Mesenchymal stem cell (in vitro differentiated cells and primary cell): ENCODE results near the gene ETS1.
A peak's percentile ranks its signal among the peaks of the same experiment; 100 is the strongest.

Source experiments
- DNase-seq: peaks from one replicate; pipeline ENCODE4 v3.0.0-alpha.2; 2013
- H2AFZ ChIP-seq: one replicate; pipeline ENCODE4 v1.6.1; 2013; ENCODE audit warnings: low read depth, mild to moderate bottlenecking, control low read depth, inconsistent platforms, low read length, moderate library complexity
- H2AK5ac ChIP-seq: 2 replicates; pipeline ENCODE4 v1.6.1; 2013; ENCODE audit warnings: low read length, moderate library complexity, mild to moderate bottlenecking, inconsistent platforms; ENCODE audit not compliant: severe bottlenecking
- H2BK120ac ChIP-seq: one replicate; pipeline ENCODE4 v1.6.1; 2013; ENCODE audit warnings: low read depth, mild to moderate bottlenecking, inconsistent platforms, low read length, moderate library complexity
- H2BK12ac ChIP-seq, 2 experiments: one replicate each; pipeline ENCODE4 v1.6.1; 2013; ENCODE audit warnings: inconsistent platforms in 2 of 2, low read length in 2 of 2, mild to moderate bottlenecking in 2 of 2, moderate library complexity in 2 of 2, control low read depth in 1 of 2
- H2BK15ac ChIP-seq: one replicate; pipeline ENCODE4 v1.6.1; 2013; ENCODE audit warnings: mild to moderate bottlenecking, low read depth, inconsistent platforms; ENCODE audit not compliant: poor library complexity, severe bottlenecking
- H2BK5ac ChIP-seq: 2 replicates; pipeline ENCODE4 v1.6.1; 2013; ENCODE audit warnings: low read depth, mild to moderate bottlenecking, low read length, control low read depth, inconsistent platforms; ENCODE audit not compliant: poor library complexity, severe bottlenecking
- H3K14ac ChIP-seq, 2 experiments: one replicate each; pipeline ENCODE4 v1.6.1; 2013; ENCODE audit warnings: inconsistent platforms in 2 of 2, low read length in 2 of 2, control low read depth in 1 of 2, mild to moderate bottlenecking in 1 of 2, moderate library complexity in 1 of 2
- H3K18ac ChIP-seq, 2 experiments: one replicate each; pipeline ENCODE4 v1.6.1; 2013; ENCODE audit warnings: inconsistent platforms in 2 of 2, low read length in 2 of 2, control low read depth in 1 of 2, low read depth in 1 of 2, mild to moderate bottlenecking in 1 of 2
- H3K23ac ChIP-seq, 2 experiments: one replicate each; pipeline ENCODE4 v1.6.1; 2013; ENCODE audit warnings: inconsistent platforms in 2 of 2, low read length in 2 of 2, mild to moderate bottlenecking in 2 of 2, moderate library complexity in 2 of 2, control low read depth in 1 of 2
- H3K27ac ChIP-seq: 2 replicates; pipeline ENCODE4 v1.5.1; 2013; ENCODE audit warnings: mild to moderate bottlenecking, moderate library complexity, low read length, control low read depth, inconsistent platforms; ENCODE audit not compliant: poor library complexity, severe bottlenecking
- H3K27me3 ChIP-seq, 2 experiments: 2 replicates each; pipeline versions ENCODE4 v1.6.1 to v1.7.0; 2013; ENCODE audit warnings: low read length in 2 of 2, mild to moderate bottlenecking in 2 of 2, moderate library complexity in 2 of 2, control low read depth in 1 of 2, inconsistent platforms in 1 of 2; ENCODE audit not compliant: control insufficient read depth in 1 of 2, insufficient read depth in 1 of 2
- H3K36me3 ChIP-seq, 2 experiments: 2 replicates each; pipeline versions ENCODE4 v1.6.1 to v1.7.0; 2013; ENCODE audit warnings: low read length in 2 of 2, control low read depth in 1 of 2, inconsistent platforms in 1 of 2, low read depth in 1 of 2, mild to moderate bottlenecking in 1 of 2; ENCODE audit not compliant: insufficient read depth in 2 of 2, control insufficient read depth in 1 of 2
- H3K4ac ChIP-seq, 2 experiments: one replicate each; pipeline ENCODE4 v1.6.1; 2013; ENCODE audit warnings: inconsistent platforms in 2 of 2, low read length in 2 of 2, mild to moderate bottlenecking in 2 of 2, moderate library complexity in 2 of 2, control low read depth in 1 of 2, low read depth in 1 of 2
- H3K4me1 ChIP-seq: 2 replicates; pipeline ENCODE4 v1.6.1; 2013; ENCODE audit warnings: low read depth, low read length, control low read depth; ENCODE audit not compliant: control insufficient read depth, insufficient read depth
- H3K4me2 ChIP-seq: 2 replicates; pipeline ENCODE4 v1.6.1; 2013; ENCODE audit warnings: low read length, mild to moderate bottlenecking, inconsistent platforms; ENCODE audit not compliant: poor library complexity, severe bottlenecking
- H3K4me3 ChIP-seq, 2 experiments: 2 replicates each; pipeline versions ENCODE4 v1.5.1 to v1.7.0; 2013; ENCODE audit warnings: low read length in 2 of 2, mild to moderate bottlenecking in 2 of 2, control low read depth in 1 of 2, low read depth in 1 of 2; ENCODE audit not compliant: insufficient read depth in 1 of 2
- H3K79me1 ChIP-seq: replicated peaks from 2 replicates; pipeline ENCODE4 v1.6.1; 2013; ENCODE audit warnings: mild to moderate bottlenecking, control low read depth, low read length, inconsistent platforms; ENCODE audit not compliant: poor library complexity, severe bottlenecking
- H3K9ac ChIP-seq: 2 replicates; pipeline ENCODE4 v1.7.0; 2013; ENCODE audit warnings: mild to moderate bottlenecking, low read length, moderate library complexity
- H3K9me3 ChIP-seq: 2 replicates; pipeline ENCODE4 v1.7.0; 2013; ENCODE audit warnings: mild to moderate bottlenecking, low read length; ENCODE audit not compliant: control insufficient read depth
- H4K8ac ChIP-seq: one replicate; pipeline ENCODE4 v1.6.1; 2013; ENCODE audit warnings: inconsistent platforms, mild to moderate bottlenecking, low read length, moderate library complexity
- H4K91ac ChIP-seq: one replicate; pipeline ENCODE4 v1.6.1; 2013; ENCODE audit warnings: mild to moderate bottlenecking, low read length, inconsistent platforms
- WGBS: methylation state at CpG from one replicate; pipeline ENCODE4 v1.1.7; 2013; ENCODE audit warnings: mixed read lengths; 5-methylcytosine and 5-hydroxymethylcytosine counted together

ETS1 gene

DNA sequence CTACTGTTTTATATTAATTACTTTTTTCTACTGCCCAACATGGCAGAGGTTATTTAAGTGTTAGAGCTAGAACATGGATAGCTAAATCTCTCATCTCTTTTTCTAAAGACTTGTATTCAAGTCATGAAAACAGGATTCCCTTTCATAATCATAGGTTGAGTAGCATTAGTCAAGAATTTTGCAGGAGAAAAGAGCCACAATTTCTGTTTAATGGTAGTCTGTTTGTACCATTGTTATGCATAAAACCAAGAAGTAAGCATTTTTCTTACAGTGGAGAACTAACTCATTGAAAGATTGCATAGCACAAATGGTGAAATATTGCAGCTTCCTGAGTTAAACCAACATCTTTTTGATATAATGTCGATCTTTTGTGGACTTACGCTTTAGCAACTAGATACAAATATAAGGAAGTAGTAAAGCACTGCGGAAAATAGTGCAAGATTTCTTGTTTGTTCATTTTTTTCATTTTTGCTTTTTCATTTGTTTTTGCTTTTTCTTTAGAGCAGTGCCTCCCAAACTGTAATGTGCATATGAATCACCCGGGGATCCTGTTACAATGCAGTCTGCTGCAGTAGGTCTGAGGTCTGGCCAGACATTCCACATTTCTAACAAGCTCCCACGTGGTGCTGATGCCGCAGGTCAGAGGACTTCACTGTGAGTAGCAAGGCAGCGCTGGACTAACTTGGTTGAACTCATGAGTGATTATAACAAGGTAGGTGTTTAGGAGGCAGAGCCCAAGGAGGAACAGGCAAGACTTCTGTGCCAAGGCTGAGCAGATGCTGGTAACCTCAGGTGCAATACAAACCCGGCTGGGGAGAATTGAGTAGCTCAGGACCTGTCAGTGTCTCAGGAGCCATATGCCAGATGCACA is 4.6 kb downstream of the ETS1 start:
- H3K4me3 ChIP-seq = no peak overlapping the region
- no peak overlapping the region for H4K91ac ChIP-seq
- H3K79me1 ChIP-seq = no peaks in the 10 kb centered on the region
- 27% methylated on average over 8 of the region's 8 CpGs for WGBS
- H2BK15ac ChIP-seq = no peak overlapping the region
- H3K36me3 ChIP-seq = no peaks in the 10 kb centered on the region
- H2BK120ac ChIP-seq = no peak overlapping the region
- DNase-seq = peak; percentile 93
- peak overlapping the region; percentile 46 for H3K27ac ChIP-seq
- peak overlapping the region; percentile 19 for H3K9ac ChIP-seq
- no peak overlapping the region for H2AFZ ChIP-seq
- H2BK5ac ChIP-seq = no peak overlapping the region
- H3K27me3 ChIP-seq = peaks cover 10 to 19% of the 10 kb centered on the region in 2 experiments
- no peak overlapping the region for H3K4me2 ChIP-seq
- no peaks in the 10 kb centered on the region for H3K9me3 ChIP-seq
- peak overlapping the region in 1 of 2 experiments; percentile 71 for H2BK12ac ChIP-seq
- peak overlapping the region in 1 of 2 experiments; percentile 14 for H3K18ac ChIP-seq
- no peak overlapping the region for H3K14ac ChIP-seq
- no peak overlapping the region for H3K4ac ChIP-seq
- H3K4me1 ChIP-seq = peaks cover 7% of the 10 kb centered on the region
- H2AK5ac ChIP-seq = no peak overlapping the region
- no peak overlapping the region for H3K23ac ChIP-seq
- no peak overlapping the region for H4K8ac ChIP-seq

GRCh38 chr11:128581561-128582272 is 5.6 kb downstream of the ETS1 start:
- no peak overlapping the region for H3K9ac ChIP-seq
- no peak overlapping the region for H2BK120ac ChIP-seq
- H3K4ac ChIP-seq = no peak overlapping the region
- no peak for DNase-seq
- no peak overlapping the region for H3K4me2 ChIP-seq
- peaks cover 10 to 15% of the 10 kb centered on the region in 2 experiments for H3K27me3 ChIP-seq
- H3K27ac ChIP-seq = no peak overlapping the region
- no peaks in the 10 kb centered on the region for H3K9me3 ChIP-seq
- no peak overlapping the region for H3K14ac ChIP-seq
- no peak overlapping the region for H2AFZ ChIP-seq
- no peaks in the 10 kb centered on the region for H3K79me1 ChIP-seq
- no peak overlapping the region for H2BK5ac ChIP-seq
- no peak overlapping the region for H4K8ac ChIP-seq
- no peak overlapping the region for H2BK12ac ChIP-seq
- no peak overlapping the region for H2AK5ac ChIP-seq
- no peaks in the 10 kb centered on the region for H3K36me3 ChIP-seq
- no peak overlapping the region for H4K91ac ChIP-seq
- no peak overlapping the region for H3K18ac ChIP-seq
- H2BK15ac ChIP-seq = no peak overlapping the region
- no peak overlapping the region for H3K23ac ChIP-seq
- H3K4me1 ChIP-seq = peaks cover 6% of the 10 kb centered on the region
- no peak overlapping the region for H3K4me3 ChIP-seq
- 94% methylated on average over 6 of the region's 7 CpGs for WGBS

DNA sequence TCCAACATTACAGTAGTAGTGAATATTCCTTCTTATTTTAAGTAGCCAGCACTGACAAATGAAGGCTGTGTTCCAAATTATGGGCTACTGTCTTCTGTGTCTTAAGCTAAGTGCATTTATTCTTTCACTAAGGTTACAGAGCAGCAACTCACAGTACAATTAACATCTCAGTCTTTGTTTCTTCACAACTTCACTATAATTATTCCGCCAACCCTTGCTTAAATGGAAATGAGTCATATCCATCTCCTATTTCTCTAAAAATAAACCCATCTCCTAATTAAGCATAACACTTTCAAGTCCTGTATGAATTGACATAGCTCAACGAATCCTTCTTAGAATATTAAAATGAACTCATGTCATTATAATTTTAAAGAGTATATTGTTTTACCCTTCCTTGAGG is 6.7 kb downstream of the ETS1 start:
- peaks cover 2% of the 10 kb centered on the region for H3K4me1 ChIP-seq
- H3K4me2 ChIP-seq = no peak overlapping the region
- no peak overlapping the region for H2BK15ac ChIP-seq
- 100% methylated on average over 1 of the region's 2 CpGs for WGBS
- no peak overlapping the region for H3K23ac ChIP-seq
- H2AFZ ChIP-seq = no peak overlapping the region
- H3K27me3 ChIP-seq = peaks cover 4 to 13% of the 10 kb centered on the region in 2 experiments
- H4K8ac ChIP-seq = no peak overlapping the region
- H2BK5ac ChIP-seq = no peak overlapping the region
- no peak overlapping the region for H4K91ac ChIP-seq
- no peak overlapping the region for H3K9ac ChIP-seq
- H3K4ac ChIP-seq = no peak overlapping the region
- no peak overlapping the region for H3K27ac ChIP-seq
- no peak overlapping the region for H3K4me3 ChIP-seq
- no peak overlapping the region for H3K18ac ChIP-seq
- no peaks in the 10 kb centered on the region for H3K9me3 ChIP-seq
- no peaks in the 10 kb centered on the region for H3K36me3 ChIP-seq
- H3K14ac ChIP-seq = no peak overlapping the region
- no peak overlapping the region for H2BK12ac ChIP-seq
- H2AK5ac ChIP-seq = no peak overlapping the region
- H3K79me1 ChIP-seq = no peaks in the 10 kb centered on the region
- no peak overlapping the region for H2BK120ac ChIP-seq
- no peak for DNase-seq

- no peak overlapping the region for H3K4me2 ChIP-seq
- no peak overlapping the region for H2AFZ ChIP-seq
- no peaks in the 10 kb centered on the region for H3K36me3 ChIP-seq
- no peaks in the 10 kb centered on the region for H3K79me1 ChIP-seq
- no peak overlapping the region for H2BK5ac ChIP-seq
- H3K14ac ChIP-seq = no peak overlapping the region
- H3K4me1 ChIP-seq = peaks cover 2% of the 10 kb centered on the region
- H2BK120ac ChIP-seq = no peak overlapping the region
- H3K27me3 ChIP-seq = peaks cover 0 to 11% of the 10 kb centered on the region in 2 experiments
- H2BK15ac ChIP-seq = no peak overlapping the region
- no peak overlapping the region for H3K23ac ChIP-seq
- H3K27ac ChIP-seq = no peak overlapping the region
- no peak overlapping the region for H2BK12ac ChIP-seq
- no peak overlapping the region for H3K18ac ChIP-seq
- H3K4me3 ChIP-seq = no peak overlapping the region
- DNase-seq = peak; percentile 89
- no peak overlapping the region for H3K9ac ChIP-seq
- H3K9me3 ChIP-seq = no peaks in the 10 kb centered on the region
- no peak overlapping the region for H4K8ac ChIP-seq
- no peak overlapping the region for H2AK5ac ChIP-seq
- 26% methylated on average over 4 of the region's 4 CpGs for WGBS
- H4K91ac ChIP-seq = no peak overlapping the region
- no peak overlapping the region for H3K4ac ChIP-seq
Observed at GRCh38 chr11:128579798-128580504, 7.4 kb downstream of the ETS1 start.
